GM12875 (cell line): ENCODE measurements around the gene TIGD6.
A peak's percentile ranks its signal among the peaks of the same experiment; 100 is the strongest.

Source experiments
- H3K4me3 ChIP-seq: one replicate; pipeline ENCODE4 v1.5.1; 2011; ENCODE audit warnings: low read depth, low read length, control low read depth
- CTCF ChIP-seq: IDR thresholded peaks from 2 replicates; pipeline ENCODE4 v1.5.1; 2011; ENCODE audit warnings: low read depth, mild to moderate bottlenecking, control low read depth, inconsistent platforms, low read length, moderate library complexity, borderline replicate concordance; ENCODE audit not compliant: insufficient read depth

Gene TIGD6

GRCh38 chr5:149995385-149996204 lies 4.9 kb downstream of the TIGD6 start:
- no peak for TF ChIP-seq CTCF
- H3K4me3 ChIP-seq, result no peak overlapping the region

- TF ChIP-seq CTCF, result no peak
- H3K4me3 ChIP-seq, result no peak overlapping the region
Measured at GRCh38 chr5:149993471-149993870, 7.0 kb downstream of the TIGD6 start.

- H3K4me3 ChIP-seq, result no peak overlapping the region
- peak; percentile 81 for TF ChIP-seq CTCF
Measured at GRCh38 chr5:149990518-149991376, 9.7 kb downstream of the TIGD6 start.

GRCh38 chr5:149988126-149988525 lies 12.3 kb downstream of the TIGD6 start:
- no peak overlapping the region for H3K4me3 ChIP-seq
- TF ChIP-seq CTCF, result no peak

GRCh38 chr5:149982505-149982904 lies 17.9 kb downstream of the TIGD6 start:
- TF ChIP-seq CTCF, result no peak
- H3K4me3 ChIP-seq, result no peak overlapping the region

- H3K4me3 ChIP-seq, result no peak overlapping the region
- no peak for TF ChIP-seq CTCF
Measured at GRCh38 chr5:149981206-149981605, 19.2 kb downstream of the TIGD6 start.

- no peak overlapping the region for H3K4me3 ChIP-seq
- no peak for TF ChIP-seq CTCF
Measured at GRCh38 chr5:149979896-149980295, 20.6 kb downstream of the TIGD6 start.
